Common myeloid progenitor, CD34-positive (primary cell): ENCODE measurements around the gene CCNT1.
"Not testable (repeated sequence)": the region's sequence is repeated elsewhere in the genome, so short reads cannot be mapped to it uniquely, and the experiment has no call there.

Experiments used
- CTCF ChIA-PET: fragments of 350-600 bp; sonication (Branson Sonifier 250); formaldehyde crosslinking; loops from one replicate; lab custom pipeline; 2021; ENCODE audit warnings: antibody characterized with exemption; lab: Charles Lee
- POLR2A ChIA-PET: fragments of 350-600 bp; sonication (Branson Sonifier 250); formaldehyde crosslinking; loops from one replicate; lab custom pipeline; 2021; ENCODE audit warnings: antibody characterized with exemption; lab: Charles Lee
- DNase-seq, 3 donors: peaks; one replicate each; pipeline versions ENCODE4 v3.0.0 to v3.0.0-alpha.2; 2013
- H3K27ac ChIP-seq, 2 experiments: 1 replicate in 1 of 2; 2 replicates in 1 of 2; pipeline ENCODE4 v1.7.0; 2013; ENCODE audit warnings: inconsistent platforms in 2 of 2, low read length in 2 of 2, mild to moderate bottlenecking in 2 of 2, low read depth in 1 of 2, moderate library complexity in 1 of 2; ENCODE audit not compliant: severe bottlenecking in 2 of 2, insufficient read depth in 1 of 2, poor library complexity in 1 of 2
- H3K27me3 ChIP-seq, 5 experiments: replicated peaks in 2 of 5; 1 replicate in 3 of 5; 2 replicates in 2 of 5; pipeline versions ENCODE4 v1.6.1 to v1.7.0; 2013; ENCODE audit warnings: low read length in 4 of 5, mild to moderate bottlenecking in 2 of 5, moderate library complexity in 2 of 5, inconsistent platforms in 1 of 5; ENCODE audit not compliant: insufficient read depth in 5 of 5, control insufficient read depth in 4 of 5
- H3K36me3 ChIP-seq, 4 experiments: 1 replicate in 2 of 4; 2 replicates in 2 of 4; pipeline versions ENCODE4 v1.6.1 to v1.7.0; 2013; ENCODE audit warnings: low read length in 3 of 4, control low read depth in 1 of 4, mild to moderate bottlenecking in 1 of 4; ENCODE audit not compliant: control insufficient read depth in 4 of 4, insufficient read depth in 4 of 4
- H3K4me1 ChIP-seq, 4 experiments: 1 replicate in 3 of 4; 2 replicates in 1 of 4; pipeline versions ENCODE4 v1.6.1 to v1.7.1; 2013; ENCODE audit warnings: low read length in 3 of 4, mild to moderate bottlenecking in 3 of 4, control low read depth in 1 of 4, inconsistent platforms in 1 of 4, moderate library complexity in 1 of 4; ENCODE audit not compliant: control insufficient read depth in 4 of 4, insufficient read depth in 4 of 4; ENCODE audit errors: control extremely low read depth in 1 of 4
- H3K4me3 ChIP-seq, 7 experiments: 1 replicate in 4 of 7; 2 replicates in 3 of 7; pipeline versions ENCODE4 v1.5.1 to v1.7.0; 2013; ENCODE audit warnings: mild to moderate bottlenecking in 7 of 7, low read length in 6 of 7, moderate library complexity in 6 of 7, inconsistent platforms in 2 of 7, low read depth in 2 of 7, control low read depth in 1 of 7; ENCODE audit not compliant: insufficient read depth in 4 of 7, control insufficient read depth in 1 of 7; ENCODE audit errors: extremely low read depth in 1 of 7
- H3K9me3 ChIP-seq, 5 experiments: 1 replicate in 4 of 5; 2 replicates in 1 of 5; pipeline versions ENCODE4 v1.6.1 to v1.7.1; 2013; ENCODE audit warnings: low read length in 4 of 5, mild to moderate bottlenecking in 2 of 5, inconsistent platforms in 1 of 5, low read depth in 1 of 5, moderate library complexity in 1 of 5; ENCODE audit not compliant: control insufficient read depth in 4 of 5, insufficient read depth in 2 of 5; ENCODE audit errors: control extremely low read depth in 1 of 5
- WGBS: methylation state at CpG from one replicate; pipeline ENCODE4 v1.1.5; 2013; ENCODE audit not compliant: insufficient coverage; 5-methylcytosine and 5-hydroxymethylcytosine counted together

Gene CCNT1

DNA sequence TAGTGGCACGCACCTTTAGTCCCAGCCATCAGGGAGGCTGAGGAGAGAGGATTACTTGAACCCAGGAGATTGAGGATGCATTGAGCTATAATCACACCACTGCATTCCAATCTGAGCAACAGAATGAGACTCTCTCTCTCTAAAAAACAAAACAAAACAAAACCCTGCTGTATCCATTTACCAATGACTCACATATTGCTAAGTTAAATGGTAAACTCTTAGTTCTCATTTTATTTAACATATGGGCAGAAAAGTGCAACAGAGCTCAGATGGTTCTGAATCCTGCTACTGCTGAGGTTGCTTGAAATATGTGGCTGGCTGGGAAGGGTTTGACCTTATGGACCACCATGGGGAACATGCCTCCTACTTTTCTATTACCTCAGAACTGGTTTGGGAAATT is 33.7 kb upstream of the CCNT1 start:
- ChIA-PET POLR2A (no interaction called here), CTCF (interaction anchor here (1.0 to 8.3 kb wide), 2 partner anchors 42 to 64 kb away, joined by 5 to 218 read pairs; partner anchors contain the start of gene ADCY6)
- Histone ChIP-seq H3K27ac (no peak overlapping the region), H3K9me3 (no peaks in the 10 kb centered on the region), H3K4me1 (no peaks in the 10 kb centered on the region), H3K36me3 (no peaks in the 10 kb centered on the region), H3K27me3 (no peaks in the 10 kb centered on the region), H3K4me3 (no peak overlapping the region)
- DNase-seq = no peak
- 100% methylated on average over 1 of the region's 1 CpG for WGBS

GRCh38 chr12:48744251-48745008 is 27.9 kb upstream of the CCNT1 start:
- Histone ChIP-seq H3K27me3 (peaks cover 0 to 9% (median 5%) of the 10 kb centered on the region in 5 experiments), H3K4me3 (no peak overlapping the region), H3K4me1 (no peaks in the 10 kb centered on the region), H3K27ac (no peak overlapping the region), H3K9me3 (no peaks in the 10 kb centered on the region), H3K36me3 (no peaks in the 10 kb centered on the region)
- no peak for DNase-seq
- 100% methylated on average over 1 of the region's 9 CpGs for WGBS
- CTCF ChIA-PET = interaction anchor here (0.7 to 1.2 kb wide), 2 partner anchors 9 to 709 kb away, joined by 3 read pairs; no protein-coding TSS in a partner anchor
- POLR2A ChIA-PET = no interaction called here

DNA sequence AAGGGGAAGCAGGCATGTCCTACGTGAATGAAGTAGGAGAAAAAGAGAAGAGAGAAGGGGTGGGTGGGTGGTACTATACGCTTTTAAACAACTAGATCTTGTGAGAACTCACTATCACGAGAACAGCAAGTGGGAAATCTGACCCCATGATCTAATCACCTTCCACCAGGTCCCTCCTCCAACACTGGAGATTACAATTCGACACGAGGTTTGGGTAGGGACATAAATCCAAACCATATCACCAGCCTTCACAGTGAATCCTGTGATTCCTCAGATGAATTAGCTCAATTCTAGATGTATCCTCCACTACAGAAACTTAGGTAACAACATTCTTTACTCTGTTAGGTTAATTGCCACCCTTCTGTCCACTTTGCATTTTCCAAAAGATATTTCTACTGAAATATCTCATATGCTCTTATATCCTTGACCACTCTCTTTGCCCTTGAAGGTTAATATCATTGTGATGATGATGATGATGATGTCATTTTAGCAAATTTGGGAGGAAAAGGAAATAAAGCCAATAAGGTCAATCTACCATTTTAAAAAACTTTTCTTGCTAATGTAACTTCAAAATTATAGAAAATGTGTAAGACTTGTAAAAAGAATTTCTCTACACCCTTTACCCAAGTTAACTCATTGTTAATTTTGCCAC is 23.2 kb upstream of the CCNT1 start:
- no peaks in the 10 kb centered on the region for H3K36me3 ChIP-seq
- H3K4me3 ChIP-seq = no peak overlapping the region
- DNase-seq = peak in 2 of 3 donors; percentile 4 to 19
- ChIA-PET POLR2A (no interaction called here), CTCF (interaction anchor here (1.2 to 1.7 kb wide), 3 partner anchors 9 to 55 kb away, joined by 3 to 4 read pairs (median 3); no protein-coding TSS in a partner anchor)
- 55% methylated on average over 2 of the region's 5 CpGs for WGBS
- H3K27ac ChIP-seq = no peak overlapping the region
- H3K27me3 ChIP-seq = peaks cover 0 to 14% (median 7%) of the 10 kb centered on the region in 5 experiments
- peaks cover 0 to 1% (median 0%) of the 10 kb centered on the region in 5 experiments for H3K9me3 ChIP-seq
- no peaks in the 10 kb centered on the region for H3K4me1 ChIP-seq

DNA sequence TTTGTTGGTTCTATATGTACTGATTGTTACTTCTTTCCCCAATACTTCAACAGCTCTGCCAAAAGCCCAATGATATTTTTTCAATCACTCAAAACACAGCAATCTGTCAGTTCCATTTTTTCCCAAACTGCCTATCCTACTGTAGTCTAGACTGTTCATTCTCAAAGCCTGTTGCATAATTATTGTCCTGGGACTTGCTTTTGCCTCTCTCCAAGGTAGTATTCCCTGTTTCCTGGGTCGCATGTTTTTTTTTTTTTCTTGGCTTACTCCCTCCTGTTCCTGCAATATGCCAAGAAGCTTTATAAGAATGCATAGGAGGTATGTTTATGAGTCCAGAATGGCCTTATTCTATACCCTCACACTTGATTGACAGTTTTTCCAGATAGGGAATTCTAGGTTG is 19.9 kb upstream of the CCNT1 start:
- ChIA-PET POLR2A (interaction anchor here (0.6 to 0.7 kb wide), 2 partner anchors 47 to 221 kb away, joined by 3 to 5 read pairs; partner anchors contain the start of gene ARF3), CTCF (interaction anchor here (0.6 to 1.1 kb wide), 2 partner anchors 59 to 78 kb away, joined by 3 read pairs; no protein-coding TSS in a partner anchor)
- no peak overlapping the region for H3K27ac ChIP-seq
- no peak overlapping the region for H3K4me3 ChIP-seq
- no peaks in the 10 kb centered on the region for H3K36me3 ChIP-seq
- peaks cover 0 to 14% (median 7%) of the 10 kb centered on the region in 5 experiments for H3K27me3 ChIP-seq
- peaks cover 0 to 1% (median 0%) of the 10 kb centered on the region in 5 experiments for H3K9me3 ChIP-seq
- DNase-seq = no peak
- WGBS = no CpG with 5 or more reads among the region's 1 CpG
- no peaks in the 10 kb centered on the region for H3K4me1 ChIP-seq

DNA sequence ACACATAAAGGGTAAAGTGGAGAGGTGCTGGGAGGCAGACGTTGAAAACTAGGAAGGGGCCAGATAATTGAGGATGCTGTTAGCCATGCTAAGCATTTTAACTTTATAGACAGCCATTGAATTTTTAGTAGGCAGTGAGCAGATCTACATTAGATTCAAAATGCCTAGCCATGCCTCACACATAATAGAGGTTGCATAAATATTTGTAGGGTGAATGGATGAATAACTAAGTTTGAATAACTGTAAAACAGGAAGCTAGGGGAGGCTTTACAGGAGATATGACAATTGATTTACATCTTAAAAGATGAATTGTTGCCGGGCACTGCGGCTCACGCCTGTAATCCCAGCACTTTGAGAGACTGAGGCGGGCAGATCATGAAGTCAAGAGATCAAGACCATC is 12.3 kb upstream of the CCNT1 start:
- no peaks in the 10 kb centered on the region for H3K36me3 ChIP-seq
- H3K27me3 ChIP-seq = no peaks in the 10 kb centered on the region
- no peaks in the 10 kb centered on the region for H3K4me1 ChIP-seq
- no peak overlapping the region for H3K27ac ChIP-seq
- H3K9me3 ChIP-seq = no peaks in the 10 kb centered on the region
- WGBS = 61% methylated on average over 3 of the region's 5 CpGs
- ChIA-PET POLR2A (no interaction called here), CTCF (no interaction called here)
- no peak for DNase-seq
- no peak overlapping the region for H3K4me3 ChIP-seq

DNA sequence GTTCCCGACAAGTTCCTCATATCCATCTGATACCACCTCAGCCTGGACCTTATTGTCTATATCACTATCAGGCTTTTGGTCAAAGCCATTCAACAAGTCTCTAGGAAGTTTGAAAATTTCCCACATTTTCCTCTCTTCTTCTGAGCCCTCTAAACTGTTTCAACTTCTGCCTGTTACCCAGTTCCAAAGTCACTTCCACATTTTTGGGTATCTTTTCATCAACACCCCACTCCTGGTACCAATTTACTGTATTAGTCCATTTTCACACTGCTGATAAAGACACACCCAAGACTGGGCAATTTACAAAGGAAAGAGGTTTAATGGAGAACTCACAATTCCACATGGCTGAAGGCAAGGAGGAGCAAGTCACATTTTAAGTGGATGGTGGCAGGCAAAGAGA is 4.2 kb upstream of the CCNT1 start:
- DNase-seq, CTCF ChIA-PET, H3K27ac ChIP-seq, POLR2A ChIA-PET, H3K27me3 ChIP-seq, H3K4me3 ChIP-seq, H3K36me3 ChIP-seq: not testable (repeated sequence)
- Histone ChIP-seq H3K4me1 (peaks cover 0 to 10% (median 4%) of the 10 kb centered on the region in 4 experiments), H3K9me3 (peaks cover 0 to 11% (median 0%) of the 10 kb centered on the region in 5 experiments)
- WGBS = 100% methylated on average over 1 of the region's 1 CpG

GRCh38 chr12:48720171-48720570 is 3.7 kb upstream of the CCNT1 start:
- H3K4me1 ChIP-seq = peaks cover 0 to 16% (median 6%) of the 10 kb centered on the region in 4 experiments
- CTCF ChIA-PET, H3K27me3 ChIP-seq, POLR2A ChIA-PET, H3K4me3 ChIP-seq, H3K36me3 ChIP-seq, H3K27ac ChIP-seq, DNase-seq: not testable (repeated sequence)
- H3K9me3 ChIP-seq = peaks cover 0 to 11% (median 0%) of the 10 kb centered on the region in 5 experiments
- WGBS = 85% methylated on average over 2 of the region's 2 CpGs
